ENCODE results near the gene L3MBTL4.
"Not testable (repeated sequence)": the region's sequence is repeated elsewhere in the genome, so short reads cannot be mapped to it uniquely, and the experiment has no call there.

The L3MBTL4 gene

DNA sequence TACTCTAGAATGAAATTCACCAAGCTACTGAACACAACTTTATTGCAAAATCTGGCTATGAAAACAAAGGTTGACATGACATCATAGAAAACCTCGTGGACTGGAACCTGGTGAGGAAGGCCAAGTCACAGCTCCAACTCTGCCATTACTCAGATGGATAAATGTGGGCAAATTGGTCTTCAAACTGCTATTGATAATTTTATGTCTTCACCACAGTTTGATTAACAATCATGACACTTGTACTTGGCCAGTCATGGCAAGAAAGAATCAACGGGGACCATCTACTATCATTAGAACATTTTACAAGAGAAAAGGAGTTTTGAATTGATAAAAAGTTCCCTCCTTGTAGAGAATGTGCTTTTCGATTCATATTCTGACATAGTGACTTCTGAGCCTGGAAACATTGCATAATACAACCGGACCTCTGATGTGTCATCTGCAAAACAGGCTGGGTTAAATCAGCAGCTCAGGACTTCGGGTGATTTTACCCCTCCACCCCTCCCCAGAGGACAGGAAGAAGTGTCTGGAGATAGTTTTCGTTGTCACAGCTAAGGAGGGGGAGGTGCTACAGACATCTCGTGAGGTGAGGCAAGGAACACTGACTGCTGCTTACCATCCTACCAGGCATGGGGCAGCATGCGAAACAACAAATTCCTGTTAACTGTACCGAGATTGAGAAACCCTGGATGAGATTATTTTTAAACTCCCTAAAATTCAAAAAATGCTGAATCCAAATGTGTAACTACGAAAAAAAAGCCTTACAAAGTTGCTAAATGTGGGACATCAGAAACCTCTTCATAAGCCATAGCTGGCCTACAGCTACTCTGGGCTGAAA lies 8.4 kb downstream of the L3MBTL4 start:
- no peak for DNase-seq (ENCODE audit: low read depth)

DNA sequence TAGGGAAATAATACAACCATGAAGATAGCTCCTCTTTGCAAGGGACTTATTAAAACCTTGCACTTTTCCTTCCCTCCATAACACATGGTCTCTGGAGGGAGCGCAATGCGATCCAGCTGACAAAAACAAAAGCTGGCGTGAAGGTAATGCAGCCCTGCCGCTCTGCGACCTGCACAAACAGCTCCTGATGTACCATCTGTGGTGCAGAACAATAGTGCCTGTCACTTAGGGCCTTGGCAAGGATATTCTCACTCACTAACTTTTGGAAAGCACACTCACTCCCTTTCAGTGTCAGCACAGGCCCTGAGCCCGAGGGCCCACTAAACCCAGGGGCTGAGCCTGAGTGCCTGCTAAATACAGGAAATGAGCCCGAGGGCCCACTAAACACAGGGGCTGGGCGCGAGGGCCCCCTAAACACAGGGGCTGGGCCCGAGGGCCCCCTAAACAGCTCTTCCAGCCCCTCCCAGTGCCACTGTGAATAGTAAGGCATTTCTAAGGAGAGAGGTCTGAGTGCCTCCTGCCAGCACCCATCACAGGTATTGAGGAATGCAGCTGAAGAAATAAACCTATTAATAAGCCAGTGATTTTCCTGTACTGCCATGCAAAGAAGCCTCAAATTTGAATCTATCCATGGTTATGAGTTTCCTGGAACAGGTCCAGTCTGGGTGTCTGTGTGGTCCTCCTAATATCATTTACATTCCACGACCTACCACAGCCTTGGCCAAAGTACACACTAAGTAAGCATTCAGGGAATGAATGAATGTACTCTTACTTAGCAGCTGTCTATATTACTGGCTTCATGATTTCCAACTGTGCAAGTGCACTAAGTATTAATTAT lies 9.3 kb downstream of the L3MBTL4 start:
- no peak for DNase-seq (ENCODE audit: low read depth)

DNA sequence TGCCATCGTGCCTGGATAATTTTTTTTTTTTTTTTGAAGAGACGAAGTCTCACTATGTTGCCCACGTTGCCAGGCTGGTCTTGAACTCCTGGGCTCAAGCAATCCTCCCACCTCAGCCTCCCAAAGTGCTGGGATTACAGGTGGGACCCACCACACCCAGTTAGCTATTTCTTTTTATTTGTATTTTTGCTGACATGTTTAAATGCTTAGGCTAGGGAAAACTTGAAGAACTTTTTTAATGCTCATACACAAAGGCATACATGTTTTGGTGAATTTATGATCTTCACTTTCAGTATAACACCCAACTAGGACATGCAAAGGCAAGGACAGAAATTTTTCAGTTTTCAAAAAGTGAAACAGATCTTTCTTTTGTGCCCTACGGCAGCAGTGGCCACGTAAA lies 9.9 kb downstream of the L3MBTL4 start:
- no peak for DNase-seq (ENCODE audit: low read depth)

DNA sequence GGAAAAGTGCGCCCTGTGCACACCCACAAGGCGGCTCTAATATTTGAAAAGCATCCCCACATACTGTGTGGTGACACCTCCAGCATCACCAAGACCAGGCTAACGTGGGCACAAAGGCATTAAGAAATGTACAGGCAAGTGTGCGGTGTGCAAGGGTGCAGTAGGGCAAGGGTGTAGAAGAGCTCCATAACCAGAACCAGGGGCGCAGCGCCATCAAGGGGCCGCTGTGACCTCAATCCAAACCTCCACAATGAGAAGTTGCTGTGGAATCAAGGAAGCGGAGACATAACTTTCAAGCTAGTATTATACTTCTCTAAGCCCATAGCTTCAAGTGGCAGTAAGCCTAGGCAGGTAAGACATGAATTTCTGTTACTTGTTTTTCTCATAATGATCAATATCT lies 13.0 kb downstream of the L3MBTL4 start:
- DNase-seq (ENCODE audit: low read depth) = no peak

DNA sequence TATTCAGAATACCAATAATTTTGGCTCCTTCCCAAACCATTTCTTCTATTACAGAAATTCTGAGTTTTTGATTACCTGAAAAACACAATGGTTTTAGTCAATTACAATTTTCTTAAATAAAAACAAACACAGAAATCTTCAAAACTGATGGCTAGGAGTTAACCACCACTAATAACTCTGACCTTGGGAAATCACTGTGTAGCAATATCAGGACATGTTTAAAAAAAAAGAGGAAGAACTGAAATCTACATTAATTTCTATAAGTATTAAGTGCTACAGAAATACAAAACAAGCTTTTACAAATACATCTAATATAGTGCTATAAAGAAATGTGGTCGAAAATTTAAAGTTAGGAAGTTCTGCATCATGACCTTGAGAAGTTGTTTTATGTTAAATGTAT lies 14.9 kb downstream of the L3MBTL4 start:
- DNase-seq (ENCODE audit: low read depth) = no peak

DNA sequence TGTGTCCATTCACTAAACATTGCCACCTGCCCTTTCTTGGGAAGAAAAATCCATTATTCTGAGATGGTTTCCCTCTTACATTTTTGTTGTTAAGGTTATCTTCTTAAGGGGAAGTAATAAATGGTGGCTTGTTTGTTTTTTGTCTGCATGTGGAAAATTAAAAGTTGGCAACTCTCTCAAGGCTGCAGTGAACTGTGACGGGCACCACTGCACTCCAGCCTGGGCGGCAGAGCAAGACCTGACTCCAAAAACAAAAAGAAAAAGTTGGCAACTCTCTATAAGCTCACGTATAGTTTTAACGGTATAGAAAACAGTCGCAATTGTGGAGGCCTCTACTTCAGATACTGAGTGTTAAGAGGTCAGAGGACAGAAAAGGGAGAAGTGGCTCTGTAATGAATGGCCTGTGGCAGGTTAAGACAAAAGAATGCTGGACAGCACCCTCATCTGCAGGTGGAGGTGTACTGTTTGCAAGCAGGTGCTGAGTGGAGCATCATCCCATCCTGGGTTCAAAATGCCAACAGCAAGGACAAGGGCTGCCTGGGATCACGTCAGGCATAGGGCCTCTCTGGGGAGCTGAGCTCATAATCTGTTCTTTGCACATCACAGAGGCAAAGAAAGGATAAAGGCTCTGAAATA lies 16.7 kb downstream of the L3MBTL4 start:
- no peak for DNase-seq (ENCODE audit: low read depth)

DNA sequence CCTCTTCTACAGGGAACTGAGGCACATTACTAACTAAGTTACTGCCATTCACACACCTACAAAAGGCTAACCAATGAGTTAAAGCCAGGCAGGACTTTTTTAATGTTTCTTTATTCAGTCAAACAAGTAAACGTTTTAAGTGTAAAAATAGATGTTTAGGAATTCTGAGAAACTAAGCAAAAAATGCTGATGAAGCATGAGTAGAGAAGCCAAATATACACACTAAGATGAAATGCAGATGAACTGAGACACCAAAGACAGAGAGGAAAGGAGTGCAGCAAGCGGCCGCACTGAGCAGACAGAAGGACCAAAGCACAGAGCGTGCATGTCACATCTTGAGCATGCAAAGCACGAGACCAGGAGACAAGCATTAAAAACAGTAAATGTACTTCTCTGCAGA lies 17.9 kb downstream of the L3MBTL4 start:
- no peak for DNase-seq (ENCODE audit: low read depth)

DNA sequence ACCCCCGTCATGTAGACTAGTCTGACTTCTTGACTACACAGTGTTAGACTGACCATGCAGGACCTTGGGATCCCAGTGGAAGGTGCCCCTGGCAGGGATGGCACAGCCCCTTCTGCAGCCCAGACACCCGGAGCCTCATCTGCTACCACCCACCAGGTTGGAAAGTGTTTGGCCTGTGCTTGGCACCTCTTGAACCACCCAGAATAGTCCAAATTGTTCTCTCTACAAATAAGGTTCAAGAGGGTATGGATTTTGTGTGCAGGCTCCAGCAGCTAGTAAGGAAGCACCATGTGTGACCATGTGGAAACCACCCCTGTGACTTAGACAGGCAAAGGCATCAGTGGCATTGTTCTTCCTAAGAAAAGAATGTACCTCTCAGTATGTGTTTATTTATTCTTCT lies 18.4 kb downstream of the L3MBTL4 start:
- no peak for DNase-seq (ENCODE audit: low read depth)

DNA sequence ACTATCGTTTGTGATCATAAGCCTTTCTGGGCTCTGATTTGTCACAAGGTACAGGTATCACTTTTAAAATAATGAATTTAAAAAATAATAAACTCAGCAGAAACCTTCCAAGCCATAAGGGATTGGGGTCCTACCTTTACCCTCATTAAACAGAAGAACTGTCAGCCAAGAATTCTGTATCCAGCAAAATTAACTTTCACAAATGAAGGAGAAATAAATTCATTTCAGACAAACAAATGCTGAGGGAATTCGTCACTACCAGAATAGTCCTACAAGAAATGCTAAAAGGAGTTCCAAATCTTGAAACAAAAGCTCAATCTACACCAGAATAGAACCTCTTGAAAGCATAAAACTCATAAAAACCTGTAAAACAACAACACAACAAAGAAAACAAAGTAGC lies 25.7 kb downstream of the L3MBTL4 start:
- no peak for DNase-seq (ENCODE audit: low read depth)

DNA sequence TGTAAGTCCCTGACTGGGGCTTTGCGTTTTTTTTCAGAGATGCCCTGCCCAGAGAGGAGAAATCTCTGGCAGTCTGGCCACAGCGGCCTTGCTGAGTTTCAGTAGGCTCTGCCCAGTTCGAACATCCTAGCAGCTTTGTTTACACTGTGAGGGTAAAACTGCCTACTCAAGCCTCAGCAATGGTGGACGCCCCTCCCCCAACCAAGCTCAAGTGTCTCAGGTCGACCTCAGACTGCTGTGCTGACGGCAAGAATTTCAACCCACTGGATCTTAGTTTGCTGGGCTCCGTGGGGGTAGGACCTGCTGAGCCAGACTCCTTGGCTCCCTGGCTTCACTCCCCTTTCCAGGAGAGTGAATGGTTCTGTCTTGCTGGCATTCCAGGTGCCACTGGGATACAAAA lies 31.7 kb downstream of the L3MBTL4 start:
- DNase-seq (ENCODE audit: low read depth) = no peak

DNA sequence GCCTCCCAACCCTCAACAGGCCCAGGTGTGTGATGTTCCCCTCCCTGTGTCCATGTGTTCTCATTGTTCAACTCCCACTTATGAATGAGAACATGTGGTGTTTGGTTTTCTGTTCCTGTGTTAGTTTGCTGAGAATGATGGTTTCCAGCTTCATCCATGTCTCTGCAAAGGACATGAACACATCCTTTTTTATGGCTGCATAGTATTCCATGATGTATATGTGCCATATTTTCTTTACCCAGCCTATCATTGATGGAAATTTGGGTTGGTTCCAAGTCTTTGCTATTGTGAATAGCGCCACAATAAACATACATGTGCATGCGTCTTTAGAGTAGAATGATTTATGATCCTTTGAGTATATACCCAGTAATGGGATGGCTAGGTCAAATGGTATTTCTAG lies 37.2 kb downstream of the L3MBTL4 start:
- DNase-seq (ENCODE audit: low read depth) = not testable (repeated sequence)

DNA sequence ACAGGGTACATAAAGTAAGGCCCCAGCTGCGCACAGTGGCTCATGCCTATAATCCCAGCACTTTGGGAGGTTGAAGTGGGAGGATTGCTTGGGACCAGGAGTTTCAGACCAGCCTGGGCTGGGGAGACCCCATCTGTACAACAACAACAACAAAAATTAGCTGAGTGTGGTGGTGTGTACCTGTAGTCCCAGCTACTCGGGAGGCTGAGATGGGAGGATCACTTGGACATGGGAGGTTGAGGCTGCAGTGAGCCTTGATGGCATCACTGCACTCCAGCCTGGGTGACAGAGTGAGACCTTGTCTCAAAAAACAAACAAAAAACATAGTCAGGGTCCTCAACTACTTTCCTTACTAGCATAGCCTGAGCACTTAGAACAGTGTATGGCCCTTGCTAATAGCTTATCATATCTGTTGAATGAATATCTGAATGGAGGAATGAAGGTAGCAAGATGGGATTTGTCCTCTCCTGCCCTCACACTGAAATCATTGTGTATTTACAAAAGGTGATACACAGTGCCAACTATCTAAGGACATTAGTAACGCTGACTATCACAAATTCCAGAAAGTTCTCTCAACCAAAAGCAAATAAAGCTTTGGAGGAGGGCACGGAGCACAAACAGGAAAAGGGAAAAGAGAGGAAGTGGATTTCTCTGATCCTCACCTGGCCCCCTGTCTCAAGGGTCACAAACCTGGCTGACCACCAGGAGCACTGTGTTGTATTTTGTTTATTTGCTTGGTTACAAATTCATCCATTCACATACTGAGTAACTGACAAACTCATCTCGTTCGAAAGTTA lies 38.1 kb downstream of the L3MBTL4 start:
- no peak for DNase-seq (ENCODE audit: low read depth)

DNA sequence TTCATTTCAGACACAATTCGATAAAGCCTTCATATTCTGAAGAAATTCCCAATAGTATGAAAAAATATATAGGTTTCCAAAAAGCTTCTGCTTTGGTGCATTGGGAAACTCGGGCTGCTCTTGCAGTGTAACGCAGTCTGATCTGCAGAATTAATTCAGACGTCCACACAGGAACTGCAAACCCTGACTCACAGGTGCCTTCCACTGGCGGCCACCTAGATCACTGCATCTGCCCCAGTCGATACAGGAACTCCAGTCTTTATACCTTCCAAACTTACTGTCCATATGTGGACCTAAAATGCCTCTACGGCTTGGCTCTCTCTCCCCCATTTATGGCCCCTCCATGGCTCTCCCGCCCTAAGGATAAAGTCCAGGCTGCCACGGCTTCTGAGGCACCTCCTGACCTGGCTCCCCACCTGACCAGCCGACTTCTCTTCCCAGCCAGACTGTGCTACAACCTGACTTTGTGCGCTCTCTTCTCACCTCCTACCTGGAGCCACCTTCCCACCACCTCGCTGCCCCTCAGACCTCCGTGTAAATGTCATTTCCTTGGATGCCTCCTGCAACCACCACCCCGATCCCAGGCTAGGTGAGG lies 39.7 kb downstream of the L3MBTL4 start:
- DNase-seq (ENCODE audit: low read depth) = no peak

DNA sequence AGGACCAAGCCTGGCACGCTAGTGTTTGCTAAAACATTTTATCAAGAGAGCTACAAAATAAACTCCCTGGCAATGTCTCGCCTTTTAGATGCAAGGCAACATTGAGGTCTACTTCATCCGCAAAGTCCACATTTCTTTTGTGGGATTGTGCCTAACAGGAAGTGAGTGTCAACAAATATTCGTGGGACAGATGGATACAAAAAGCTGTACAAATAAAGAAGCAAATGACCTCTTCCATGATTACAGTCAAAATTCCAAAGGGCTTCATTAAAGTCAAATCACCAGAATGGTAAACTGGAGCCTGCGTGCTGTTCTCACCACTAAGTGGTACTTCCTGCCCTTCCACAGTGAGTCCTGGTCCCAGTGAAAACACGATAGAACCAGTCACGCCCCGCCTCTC lies 40.4 kb downstream of the L3MBTL4 start:
- DNase-seq (ENCODE audit: low read depth) = no peak

DNA sequence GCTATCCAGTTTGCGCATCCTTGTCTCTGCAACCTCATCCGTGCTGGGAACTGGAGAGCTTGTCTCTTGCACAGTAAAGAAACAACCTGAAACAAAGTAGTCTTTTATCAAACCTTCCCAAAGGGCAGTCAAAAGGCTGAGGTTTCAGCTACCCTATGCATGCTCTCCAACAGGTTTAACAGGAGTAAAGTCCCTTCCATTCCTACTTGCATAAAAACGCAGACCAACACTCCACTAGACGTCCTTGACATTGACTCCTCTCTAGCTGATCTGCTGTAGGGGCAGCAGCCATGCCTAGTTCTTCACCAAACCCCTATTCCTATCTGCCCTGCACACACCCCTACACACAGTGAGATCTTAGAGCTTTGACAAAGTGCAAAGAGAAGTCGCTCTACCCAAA lies 41.5 kb downstream of the L3MBTL4 start:
- no peak for DNase-seq (ENCODE audit: low read depth)

DNA sequence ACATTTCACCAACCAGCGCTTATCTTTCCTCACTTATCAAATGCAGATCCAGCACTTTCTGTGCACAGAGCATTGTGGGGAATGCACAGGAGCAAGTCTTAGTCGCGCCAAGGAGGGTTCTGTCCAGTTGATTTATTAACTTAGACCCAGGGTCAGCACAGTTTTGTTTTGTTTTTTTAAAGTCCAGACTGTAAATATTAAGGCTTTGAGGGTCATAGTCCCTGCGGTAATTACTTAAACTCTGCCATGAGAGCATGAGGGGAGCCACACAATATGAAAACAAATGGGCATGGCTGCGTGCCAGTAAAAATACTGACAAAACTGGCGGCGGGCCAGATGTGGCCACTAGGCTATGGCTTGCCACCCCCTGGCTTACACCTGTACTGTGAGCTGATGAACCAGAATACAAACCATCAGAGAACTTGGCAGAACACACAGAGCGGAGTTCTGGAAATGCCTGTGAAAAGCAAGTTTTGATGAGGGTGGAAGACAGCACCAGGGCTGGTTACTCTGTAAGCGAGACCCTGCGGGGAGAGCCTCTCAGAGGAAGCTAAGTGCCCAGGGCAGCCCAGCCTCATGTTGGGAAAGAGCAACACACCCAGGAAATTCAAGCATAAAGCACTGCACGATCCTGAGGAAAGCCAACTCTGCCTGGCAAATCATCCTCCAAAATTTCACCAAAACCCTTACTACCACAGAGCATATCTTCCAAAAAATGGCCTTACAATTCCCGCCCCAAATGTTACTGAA lies 43.6 kb downstream of the L3MBTL4 start:
- no peak for DNase-seq (ENCODE audit: low read depth)

DNA sequence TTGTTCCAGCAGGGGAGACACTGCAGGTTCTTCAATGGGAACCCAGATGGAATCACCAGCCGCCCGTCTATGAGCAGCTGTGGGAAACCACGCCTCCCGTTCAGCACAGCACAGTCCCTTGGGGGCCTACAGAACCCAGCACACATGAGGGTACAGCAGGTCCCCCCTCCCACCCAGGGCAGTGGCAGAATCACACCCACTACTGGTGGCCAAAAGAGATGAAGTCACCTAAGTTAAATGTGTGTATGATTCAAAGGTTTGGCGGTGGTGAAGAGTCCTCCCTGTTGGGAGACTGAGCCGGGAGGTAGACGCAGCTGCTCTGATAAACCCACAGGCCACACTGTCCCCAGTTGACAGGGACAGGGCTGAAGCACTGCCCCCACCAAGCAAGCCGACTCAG lies 44.3 kb downstream of the L3MBTL4 start:
- no peak for DNase-seq (ENCODE audit: low read depth)

DNA sequence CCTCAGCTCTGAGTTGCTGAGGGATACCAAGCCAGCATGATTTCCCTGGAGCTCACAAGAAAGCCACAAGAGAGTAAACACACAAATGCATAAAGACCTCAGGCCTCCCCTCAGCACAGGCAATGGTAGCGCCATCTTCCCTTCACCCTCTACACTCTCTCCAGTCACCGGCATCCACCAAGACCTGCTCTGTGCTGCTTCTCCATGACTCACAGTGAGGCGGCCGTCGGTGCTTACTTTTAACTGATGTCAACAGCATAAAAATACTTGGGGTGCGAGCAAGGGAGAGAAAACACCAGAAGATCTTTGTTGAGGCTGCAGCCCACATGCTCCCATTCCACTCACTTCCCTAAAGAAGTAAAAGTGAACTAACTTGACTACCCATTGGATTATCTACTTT lies 46.7 kb downstream of the L3MBTL4 start:
- DNase-seq (ENCODE audit: low read depth) = no peak

DNA sequence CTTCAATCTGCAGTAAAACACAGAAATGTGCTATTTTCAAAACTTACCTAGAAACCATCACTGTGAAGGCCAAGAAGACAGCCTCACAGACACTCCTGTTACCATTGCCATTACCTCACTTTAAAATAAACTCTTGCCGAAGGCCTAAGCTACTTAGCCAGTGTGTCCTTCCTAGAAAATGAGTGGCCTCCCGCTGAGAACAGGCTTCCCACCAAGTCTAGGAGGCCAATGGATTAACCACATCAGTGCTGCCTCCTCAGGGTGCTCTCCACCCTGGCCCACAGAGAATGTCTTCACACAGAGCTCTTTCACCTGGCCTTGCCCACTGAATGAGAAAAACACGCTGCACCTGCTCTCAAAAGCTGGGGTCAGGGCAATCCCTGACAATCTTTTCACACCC lies 47.5 kb downstream of the L3MBTL4 start:
- no peak for DNase-seq (ENCODE audit: low read depth)

DNA sequence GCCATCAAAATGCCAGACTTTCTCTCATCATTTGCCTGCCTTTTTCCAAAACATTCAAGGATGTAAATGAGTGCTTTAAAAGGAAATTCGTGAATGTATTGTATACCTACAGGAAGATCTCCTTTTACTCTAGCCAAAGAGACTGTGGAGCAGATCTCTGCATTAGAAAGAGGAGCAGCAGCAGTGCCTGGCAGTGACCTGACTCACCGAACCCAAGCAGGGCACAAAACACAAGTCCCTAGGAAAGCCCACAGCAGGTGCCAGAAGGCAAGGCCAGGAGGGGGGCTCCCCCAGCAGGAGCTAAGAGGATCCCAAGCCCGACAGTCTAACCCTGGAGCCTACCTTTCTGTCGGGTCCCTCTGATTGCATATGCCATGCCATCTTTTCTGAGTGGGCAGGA lies 47.9 kb downstream of the L3MBTL4 start:
- no peak for DNase-seq (ENCODE audit: low read depth)

DNA sequence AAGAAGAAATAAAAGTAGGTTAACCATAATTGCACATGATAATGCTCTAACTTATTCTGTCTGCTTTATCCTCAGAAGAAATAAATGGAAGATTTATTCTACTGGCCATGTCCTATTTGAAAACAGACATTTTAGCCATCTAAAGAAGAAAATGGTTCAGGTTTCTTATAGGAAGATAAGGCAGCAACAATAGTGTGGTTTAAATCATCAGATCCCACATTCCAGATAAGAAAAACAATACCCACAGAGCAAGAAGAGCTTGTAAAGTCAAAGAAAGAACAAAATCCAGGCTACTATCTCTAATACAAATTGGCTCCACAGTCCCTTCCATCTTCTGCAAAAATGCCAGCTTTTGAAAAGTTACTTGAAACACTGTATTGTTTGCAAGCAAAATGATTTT lies 49.3 kb downstream of the L3MBTL4 start:
- no peak for DNase-seq (ENCODE audit: low read depth)

Measured in T-helper 22 cell (primary cell).